Measurements from ENCODE around the gene SMAD6.

DNA sequence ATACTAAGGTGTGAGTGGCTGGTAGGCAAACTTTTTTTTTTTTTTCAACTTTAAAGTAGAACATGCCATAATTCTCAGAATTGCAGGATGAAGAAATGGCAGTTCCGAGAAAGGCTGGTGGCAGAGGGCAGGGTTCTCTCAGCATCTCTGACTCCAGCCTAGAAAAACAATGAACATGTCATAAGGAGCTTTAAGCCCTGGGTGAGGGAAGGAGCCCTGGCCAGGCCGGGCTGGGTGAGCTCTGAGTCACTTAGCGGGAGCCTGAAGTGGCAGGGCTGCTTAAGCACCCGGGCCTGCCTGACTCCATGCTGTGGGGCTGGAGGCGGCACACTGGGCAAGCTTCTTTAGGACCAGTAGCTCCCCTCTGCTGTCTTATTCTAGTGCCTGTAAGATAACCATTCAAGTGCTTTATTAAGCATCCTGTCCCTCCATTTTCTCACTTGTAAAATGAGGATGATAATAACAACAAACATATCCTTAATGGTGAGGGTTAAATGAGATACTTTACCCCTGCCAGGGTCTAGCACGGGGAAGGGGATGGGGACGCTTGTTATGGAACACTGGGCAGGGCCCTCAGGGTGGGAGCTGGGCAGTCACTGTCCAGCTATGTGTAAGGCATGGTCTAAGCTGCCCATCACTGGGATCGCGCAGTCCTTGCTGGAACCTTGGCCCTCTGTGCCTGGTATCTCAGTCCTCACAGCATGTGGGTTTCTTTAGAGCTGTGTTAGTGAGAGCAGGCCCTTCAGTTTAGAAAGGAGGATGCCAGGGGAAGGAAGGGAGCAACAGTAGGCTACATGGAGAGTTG is 18.4 kb downstream of the SMAD6 start:
- TF ChIP-seq, protein P1, sequence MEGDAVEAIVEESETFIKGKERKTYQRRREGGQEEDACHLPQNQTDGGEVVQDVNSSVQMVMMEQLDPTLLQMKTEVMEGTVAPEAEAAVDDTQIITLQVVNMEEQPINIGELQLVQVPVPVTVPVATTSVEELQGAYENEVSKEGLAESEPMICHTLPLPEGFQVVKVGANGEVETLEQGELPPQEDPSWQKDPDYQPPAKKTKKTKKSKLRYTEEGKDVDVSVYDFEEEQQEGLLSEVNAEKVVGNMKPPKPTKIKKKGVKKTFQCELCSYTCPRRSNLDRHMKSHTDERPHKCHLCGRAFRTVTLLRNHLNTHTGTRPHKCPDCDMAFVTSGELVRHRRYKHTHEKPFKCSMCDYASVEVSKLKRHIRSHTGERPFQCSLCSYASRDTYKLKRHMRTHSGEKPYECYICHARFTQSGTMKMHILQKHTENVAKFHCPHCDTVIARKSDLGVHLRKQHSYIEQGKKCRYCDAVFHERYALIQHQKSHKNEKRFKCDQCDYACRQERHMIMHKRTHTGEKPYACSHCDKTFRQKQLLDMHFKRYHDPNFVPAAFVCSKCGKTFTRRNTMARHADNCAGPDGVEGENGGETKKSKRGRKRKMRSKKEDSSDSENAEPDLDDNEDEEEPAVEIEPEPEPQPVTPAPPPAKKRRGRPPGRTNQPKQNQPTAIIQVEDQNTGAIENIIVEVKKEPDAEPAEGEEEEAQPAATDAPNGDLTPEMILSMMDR (IDR thresholded peaks at IDR 0.05): no peak
- no peak for TF ChIP-seq POLR2A (IDR thresholded peaks at IDR 0.05)

Data from prostate gland (tissue), 2 donors.